ENCODE results near the gene COX6A1.

DNA sequence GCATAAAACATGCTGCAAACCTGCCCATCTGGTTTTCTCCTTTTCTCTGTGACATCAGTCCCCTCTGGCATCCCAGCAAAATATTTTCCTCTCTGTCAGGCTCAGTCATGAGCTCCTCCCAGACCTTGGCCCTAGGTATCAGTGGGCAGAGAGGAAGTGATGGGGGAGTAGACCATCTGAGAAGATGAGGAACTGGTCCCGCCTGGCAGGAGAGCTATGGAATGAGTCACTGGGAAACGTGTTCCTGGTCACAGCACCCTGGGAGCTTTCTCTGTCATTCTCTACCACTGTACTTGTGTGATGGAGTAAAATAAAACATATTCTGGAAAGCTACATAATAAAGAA lies 36.7 kb downstream of the COX6A1 start:
- TF ChIP-seq CTCF (IDR thresholded peaks at IDR 0.05), result no peak
- TF ChIP-seq EZH2phosphoT487 (IDR thresholded peaks at IDR 0.05), result no peak

Data from neural progenitor cell (in vitro differentiated cells).